WTC11 (cell line): ENCODE data around the gene TMEM151B. TPM values are rescaled to one million over a fixed set of nuclear protein-coding genes. Genes with fewer than 3 reads are reported as not detected.

Experiments
- ATAC-seq: fragments of 200-7000 bp; cut with Tn5 transposase; 2 replicates; pipeline ENCODE4 v1.10.0; 2021; ENCODE audit warnings: mild to moderate bottlenecking, moderate library complexity
- CTCF ChIA-PET: fragments of 300-600 bp; sonication (Branson Sonifier 250); formaldehyde crosslinking; loops from one replicate; lab custom pipeline; 2021; ENCODE audit warnings: antibody characterized with exemption; lab: Charles Lee
- POLR2A ChIA-PET: fragments of 350-600 bp; sonication (Branson Sonifier 250); formaldehyde crosslinking; loops from one replicate; lab custom pipeline; 2021; ENCODE audit warnings: antibody characterized with exemption; lab: Charles Lee
- DNase-seq: peaks from one replicate; pipeline ENCODE4 v3.0.0; 2021; ENCODE audit warnings: low spot score
- H3K27ac Mint-ChIP-seq: 2 replicates; pipeline ENCODE4 v1.8.0; 2021; ENCODE audit warnings: mixed read lengths
- H3K27me3 Mint-ChIP-seq: 2 replicates; pipeline ENCODE4 v1.8.0; 2021; ENCODE audit warnings: low read depth, mild to moderate bottlenecking, moderate library complexity, mixed read lengths
- H3K36me3 Mint-ChIP-seq: 2 replicates; pipeline ENCODE4 v1.8.0; 2021; ENCODE audit warnings: mixed read lengths
- H3K4me1 Mint-ChIP-seq: 2 replicates; pipeline ENCODE4 v1.8.0; 2022; ENCODE audit warnings: mixed read lengths
- H3K4me3 Mint-ChIP-seq: 2 replicates; pipeline ENCODE4 v1.8.0; 2021; ENCODE audit warnings: mild to moderate bottlenecking, moderate library complexity, mixed read lengths
- H3K9me3 Mint-ChIP-seq: 2 replicates; pipeline ENCODE4 v1.8.0; 2021; ENCODE audit warnings: mixed read lengths
- CBFB ChIP-seq: sonication (generic); formaldehyde crosslinking; IDR thresholded peaks from 2 replicates; pipeline ENCODE4 v1.8.1; 2022; ENCODE audit warnings: mild to moderate bottlenecking, low read depth, missing genetic modification reagents
- CREM ChIP-seq: sonication (generic); formaldehyde crosslinking; IDR thresholded peaks from 2 replicates; pipeline ENCODE4 v1.8.1; 2022; ENCODE audit warnings: mild to moderate bottlenecking, missing genetic modification reagents, moderate library complexity
- ESRRA ChIP-seq: sonication (generic); formaldehyde crosslinking; IDR thresholded peaks from 2 replicates; pipeline ENCODE4 v1.8.1; 2022; ENCODE audit warnings: mild to moderate bottlenecking, missing genetic modification reagents, borderline replicate concordance
- FOXP1 ChIP-seq: sonication (generic); formaldehyde crosslinking; IDR thresholded peaks from 2 replicates; pipeline ENCODE4 v1.8.0; 2022; ENCODE audit warnings: missing genetic modification reagents, mild to moderate bottlenecking, moderate library complexity, borderline replicate concordance
- GABPB1 ChIP-seq: sonication (generic); formaldehyde crosslinking; IDR thresholded peaks from 2 replicates; pipeline ENCODE4 v1.8.1; 2023; ENCODE audit warnings: mild to moderate bottlenecking, missing genetic modification reagents
- KAT7 ChIP-seq: sonication (generic); formaldehyde crosslinking; IDR thresholded peaks from 2 replicates; pipeline ENCODE4 v1.8.1; 2023; ENCODE audit warnings: missing genetic modification reagents, mild to moderate bottlenecking, borderline replicate concordance
- NFATC4 ChIP-seq: fragments of 250-450 bp; sonication (Bioruptor Pico); IDR thresholded peaks from 2 replicates; pipeline ENCODE4 v1.9.0; 2021; ENCODE audit warnings: mild to moderate bottlenecking
- NFE2L1 ChIP-seq: sonication (generic); formaldehyde crosslinking; IDR thresholded peaks from 2 replicates; pipeline ENCODE4 v1.8.1; 2023; ENCODE audit warnings: missing genetic modification reagents
- NFYB ChIP-seq: sonication (generic); formaldehyde crosslinking; conservative IDR thresholded peaks from 2 replicates; pipeline ENCODE4 v1.8.0; 2022; ENCODE audit warnings: low read depth, missing genetic modification reagents
- RORB ChIP-seq: fragments of 250-450 bp; sonication (Bioruptor Pico); IDR thresholded peaks from 2 replicates; pipeline ENCODE4 v1.9.0; 2021; ENCODE audit warnings: mild to moderate bottlenecking
- SMAD4 ChIP-seq: sonication (generic); formaldehyde crosslinking; IDR thresholded peaks from 2 replicates; pipeline ENCODE4 v1.8.0; 2022; ENCODE audit warnings: mild to moderate bottlenecking, missing genetic modification reagents
- ZNF232 ChIP-seq: sonication (generic); formaldehyde crosslinking; IDR thresholded peaks from 2 replicates; pipeline ENCODE4 v1.8.0; 2022; ENCODE audit warnings: mild to moderate bottlenecking, missing genetic modification reagents
- ZNF396 ChIP-seq: fragments of 250-450 bp; sonication (Bioruptor Pico); IDR thresholded peaks from 2 replicates; pipeline ENCODE4 v1.8.0; 2021; ENCODE audit warnings: mild to moderate bottlenecking, moderate library complexity, borderline replicate concordance
- total RNA-seq: library from RNA; stranded (reverse); gene quantifications from 3 replicates; pipeline ENCODE4 v1.2.3, GENCODE V29; 2021
- TF ChIP-seq, protein P1 (sequence below): fragments of 250-450 bp; sonication (Bioruptor Pico); IDR thresholded peaks from 2 replicates; pipeline ENCODE4 v1.9.0; 2021; ENCODE audit warnings: mild to moderate bottlenecking
- TF ChIP-seq, protein P2 (sequence below): sonication (generic); formaldehyde crosslinking; IDR thresholded peaks from 2 replicates; pipeline ENCODE4 v1.8.1; 2023; ENCODE audit warnings: mild to moderate bottlenecking, moderate library complexity, missing genetic modification reagents
- TF ChIP-seq, protein P3 (sequence below): sonication (generic); formaldehyde crosslinking; IDR thresholded peaks from 2 replicates; pipeline ENCODE4 v1.8.0; 2022; ENCODE audit warnings: mild to moderate bottlenecking, missing genetic modification reagents
- TF ChIP-seq, protein P4 (sequence below): sonication (generic); formaldehyde crosslinking; IDR thresholded peaks from 2 replicates; pipeline ENCODE4 v1.8.1; 2023; ENCODE audit warnings: mild to moderate bottlenecking, missing genetic modification reagents, borderline replicate concordance
- TF ChIP-seq, protein P5 (sequence below): sonication (generic); formaldehyde crosslinking; IDR thresholded peaks from 2 replicates; pipeline ENCODE4 v1.8.1; 2023; ENCODE audit warnings: mild to moderate bottlenecking, missing genetic modification reagents, moderate library complexity

Gene TMEM151B
- total RNA-seq, 1 experiment from 2014 or later, result 5.5 TPM

DNA sequence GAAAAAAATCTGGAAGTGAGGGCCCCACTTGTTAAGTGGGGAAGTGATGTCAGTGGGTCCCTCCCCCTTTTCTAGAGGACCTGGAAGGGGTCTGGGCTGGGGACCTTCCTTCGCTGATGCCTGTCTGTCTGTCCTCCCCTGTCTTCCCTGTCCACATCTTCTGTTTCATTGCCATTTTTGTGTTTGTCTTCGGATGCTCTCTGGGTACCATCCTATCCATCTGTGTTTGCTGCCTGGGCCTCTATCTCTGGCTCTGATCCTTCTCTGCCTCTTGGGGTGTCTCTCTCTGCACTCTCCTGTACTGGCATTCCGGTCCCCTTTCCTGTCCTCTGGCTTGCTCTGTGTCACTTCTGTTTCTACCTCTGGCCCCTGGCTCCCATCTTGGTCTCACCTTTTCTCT, 2.3 kb downstream of the TMEM151B start:
- CTCF ChIA-PET, result interaction anchor here (0.7 to 6.3 kb wide), 3 partner anchors 33 to 66 kb away, joined by 3 to 109 read pairs (median 4); partner anchors contain the start of gene AARS2
- DNase-seq (no peak), ATAC-seq (no peak)
- H3K36me3 Mint-ChIP-seq, result no peaks in the 10 kb centered on the region
- peaks cover 34% of the 10 kb centered on the region for H3K4me1 Mint-ChIP-seq
- no peak overlapping the region for H3K27ac Mint-ChIP-seq
- POLR2A ChIA-PET, result no interaction called here
- H3K9me3 Mint-ChIP-seq, result no peaks in the 10 kb centered on the region
- peaks cover 41% of the 10 kb centered on the region for H3K27me3 Mint-ChIP-seq
- H3K4me3 Mint-ChIP-seq, result no peak overlapping the region
- TF ChIP-seq GABPB1 (CRISPR knock-in tag) (no peak), ESRRA (no peak), ZNF396 (CRISPR knock-in tag) (no peak), NFE2L1 (CRISPR knock-in tag) (no peak), RORB (CRISPR knock-in tag) (no peak), NFATC4 (no peak), KAT7 (CRISPR knock-in tag) (no peak), ZNF232 (CRISPR knock-in tag) (no peak), FOXP1 (no peak), CREM (CRISPR knock-in tag) (no peak), CBFB (CRISPR knock-in tag) (no peak)
- TF ChIP-seq, protein P1, sequence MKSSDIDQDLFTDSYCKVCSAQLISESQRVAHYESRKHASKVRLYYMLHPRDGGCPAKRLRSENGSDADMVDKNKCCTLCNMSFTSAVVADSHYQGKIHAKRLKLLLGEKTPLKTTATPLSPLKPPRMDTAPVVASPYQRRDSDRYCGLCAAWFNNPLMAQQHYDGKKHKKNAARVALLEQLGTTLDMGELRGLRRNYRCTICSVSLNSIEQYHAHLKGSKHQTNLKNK (CRISPR knock-in tag), result no peak
- TF ChIP-seq, protein P2, sequence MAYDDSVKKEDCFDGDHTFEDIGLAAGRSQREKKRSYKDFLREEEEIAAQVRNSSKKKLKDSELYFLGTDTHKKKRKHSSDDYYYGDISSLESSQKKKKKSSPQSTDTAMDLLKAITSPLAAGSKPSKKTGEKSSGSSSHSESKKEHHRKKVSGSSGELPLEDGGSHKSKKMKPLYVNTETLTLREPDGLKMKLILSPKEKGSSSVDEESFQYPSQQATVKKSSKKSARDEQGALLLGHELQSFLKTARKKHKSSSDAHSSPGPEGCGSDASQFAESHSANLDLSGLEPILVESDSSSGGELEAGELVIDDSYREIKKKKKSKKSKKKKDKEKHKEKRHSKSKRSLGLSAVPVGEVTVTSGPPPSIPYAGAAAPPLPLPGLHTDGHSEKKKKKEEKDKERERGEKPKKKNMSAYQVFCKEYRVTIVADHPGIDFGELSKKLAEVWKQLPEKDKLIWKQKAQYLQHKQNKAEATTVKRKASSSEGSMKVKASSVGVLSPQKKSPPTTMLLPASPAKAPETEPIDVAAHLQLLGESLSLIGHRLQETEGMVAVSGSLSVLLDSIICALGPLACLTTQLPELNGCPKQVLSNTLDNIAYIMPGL (CRISPR knock-in tag), result no peak
- TF ChIP-seq, protein P3, sequence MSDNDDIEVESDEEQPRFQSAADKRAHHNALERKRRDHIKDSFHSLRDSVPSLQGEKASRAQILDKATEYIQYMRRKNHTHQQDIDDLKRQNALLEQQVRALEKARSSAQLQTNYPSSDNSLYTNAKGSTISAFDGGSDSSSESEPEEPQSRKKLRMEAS (CRISPR knock-in tag), result no peak
- TF ChIP-seq, all 79 proteins: peak for 0

DNA sequence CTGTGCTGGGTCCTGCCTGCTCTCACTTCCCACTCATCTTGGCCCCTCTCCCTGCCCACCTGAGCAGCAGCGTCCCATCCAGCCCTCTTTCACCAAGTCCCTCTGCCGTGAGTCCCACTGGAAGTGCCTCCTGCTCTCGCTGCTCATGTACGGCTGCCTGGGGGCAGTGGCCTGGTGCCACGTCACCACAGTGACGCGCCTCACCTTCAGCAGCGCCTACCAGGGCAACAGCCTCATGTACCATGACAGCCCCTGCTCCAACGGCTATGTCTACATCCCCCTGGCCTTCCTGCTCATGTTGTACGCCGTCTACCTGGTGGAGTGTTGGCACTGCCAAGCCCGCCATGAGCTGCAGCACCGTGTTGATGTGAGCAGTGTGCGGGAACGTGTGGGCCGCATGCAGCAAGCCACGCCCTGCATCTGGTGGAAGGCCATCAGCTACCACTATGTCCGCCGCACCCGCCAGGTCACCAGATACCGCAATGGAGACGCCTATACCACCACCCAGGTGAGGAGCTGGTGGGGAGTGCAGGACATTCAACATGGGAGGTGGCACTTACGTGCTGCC, 2.8 kb downstream of the TMEM151B start:
- no peaks in the 10 kb centered on the region for H3K9me3 Mint-ChIP-seq
- POLR2A ChIA-PET, result no interaction called here

More for the DNA sequence above, 2.8 kb downstream of the TMEM151B start:
- CTCF ChIA-PET, result interaction anchor here (0.5 to 3.0 kb wide), 3 partner anchors 16 to 40 kb away, joined by 3 to 18 read pairs (median 4); partner anchors contain the start of gene AARS2
- Mint-ChIP-seq H3K36me3 (no peaks in the 10 kb centered on the region), H3K27ac (no peak overlapping the region), H3K27me3 (peaks cover 43% of the 10 kb centered on the region), H3K4me3 (no peak overlapping the region), H3K4me1 (peaks cover 32% of the 10 kb centered on the region)
- ATAC-seq, result no peak
- TF ChIP-seq NFYB (CRISPR knock-in tag), result no peak
- TF ChIP-seq, protein P4, sequence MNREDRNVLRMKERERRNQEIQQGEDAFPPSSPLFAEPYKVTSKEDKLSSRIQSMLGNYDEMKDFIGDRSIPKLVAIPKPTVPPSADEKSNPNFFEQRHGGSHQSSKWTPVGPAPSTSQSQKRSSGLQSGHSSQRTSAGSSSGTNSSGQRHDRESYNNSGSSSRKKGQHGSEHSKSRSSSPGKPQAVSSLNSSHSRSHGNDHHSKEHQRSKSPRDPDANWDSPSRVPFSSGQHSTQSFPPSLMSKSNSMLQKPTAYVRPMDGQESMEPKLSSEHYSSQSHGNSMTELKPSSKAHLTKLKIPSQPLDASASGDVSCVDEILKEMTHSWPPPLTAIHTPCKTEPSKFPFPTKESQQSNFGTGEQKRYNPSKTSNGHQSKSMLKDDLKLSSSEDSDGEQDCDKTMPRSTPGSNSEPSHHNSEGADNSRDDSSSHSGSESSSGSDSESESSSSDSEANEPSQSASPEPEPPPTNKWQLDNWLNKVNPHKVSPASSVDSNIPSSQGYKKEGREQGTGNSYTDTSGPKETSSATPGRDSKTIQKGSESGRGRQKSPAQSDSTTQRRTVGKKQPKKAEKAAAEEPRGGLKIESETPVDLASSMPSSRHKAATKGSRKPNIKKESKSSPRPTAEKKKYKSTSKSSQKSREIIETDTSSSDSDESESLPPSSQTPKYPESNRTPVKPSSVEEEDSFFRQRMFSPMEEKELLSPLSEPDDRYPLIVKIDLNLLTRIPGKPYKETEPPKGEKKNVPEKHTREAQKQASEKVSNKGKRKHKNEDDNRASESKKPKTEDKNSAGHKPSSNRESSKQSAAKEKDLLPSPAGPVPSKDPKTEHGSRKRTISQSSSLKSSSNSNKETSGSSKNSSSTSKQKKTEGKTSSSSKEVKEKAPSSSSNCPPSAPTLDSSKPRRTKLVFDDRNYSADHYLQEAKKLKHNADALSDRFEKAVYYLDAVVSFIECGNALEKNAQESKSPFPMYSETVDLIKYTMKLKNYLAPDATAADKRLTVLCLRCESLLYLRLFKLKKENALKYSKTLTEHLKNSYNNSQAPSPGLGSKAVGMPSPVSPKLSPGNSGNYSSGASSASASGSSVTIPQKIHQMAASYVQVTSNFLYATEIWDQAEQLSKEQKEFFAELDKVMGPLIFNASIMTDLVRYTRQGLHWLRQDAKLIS (CRISPR knock-in tag), result no peak
- no peak for TF ChIP-seq NFATC4
- TF ChIP-seq, protein P2 (CRISPR knock-in tag), result no peak
- TF ChIP-seq, protein P5, sequence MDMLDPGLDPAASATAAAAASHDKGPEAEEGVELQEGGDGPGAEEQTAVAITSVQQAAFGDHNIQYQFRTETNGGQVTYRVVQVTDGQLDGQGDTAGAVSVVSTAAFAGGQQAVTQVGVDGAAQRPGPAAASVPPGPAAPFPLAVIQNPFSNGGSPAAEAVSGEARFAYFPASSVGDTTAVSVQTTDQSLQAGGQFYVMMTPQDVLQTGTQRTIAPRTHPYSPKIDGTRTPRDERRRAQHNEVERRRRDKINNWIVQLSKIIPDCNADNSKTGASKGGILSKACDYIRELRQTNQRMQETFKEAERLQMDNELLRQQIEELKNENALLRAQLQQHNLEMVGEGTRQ (CRISPR knock-in tag), result no peak
- no peak for TF ChIP-seq SMAD4 (CRISPR knock-in tag)
- TF ChIP-seq, all 79 proteins: peak for 0
- DNase-seq, result no peak
